HepG2 (cell line): Measurements from ENCODE around the gene FSD2. TPM values are rescaled to one million over a fixed set of nuclear protein-coding genes. Genes with fewer than 3 reads are reported as not detected.
A peak's percentile ranks its signal among the peaks of the same experiment; 100 is the strongest.
"Not testable (repeated sequence)": the region's sequence is repeated elsewhere in the genome, so short reads cannot be mapped to it uniquely, and the experiment has no call there.

Experiments
- ATAC-seq: fragments of 200-7000 bp; cut with Tn5 transposase; 3 replicates; pipeline ENCODE4 v1.9.1; 2020; ENCODE audit warnings: mild to moderate bottlenecking, moderate library complexity
- BruUV-seq: library from RNA; stranded (reverse); fragments of 400-500 nt; replicated peaks from 2 replicates; lab custom pipeline; 2021; lab: Mats Ljungman, UMichigan
- CTCF ChIA-PET: fragments of 300-600 bp; formaldehyde crosslinking; extraction: SDS; loops from one replicate; lab custom pipeline; 2021; ENCODE audit warnings: low total read pairs, inconsistent platforms, low intra/inter-chr PET ratio; lab: Yijun Ruan, JAX
- POLR2A ChIA-PET: fragments of 350-600 bp; sonication (Branson Sonifier 250); formaldehyde crosslinking; loops from one replicate; lab custom pipeline; 2020; ENCODE audit warnings: antibody characterized with exemption, inconsistent platforms; lab: Yijun Ruan, JAX
- DNase-seq: peaks from one replicate; pipeline ENCODE4 v3.0.0-alpha.2; 2015; ENCODE audit warnings: low spot score
- FAIRE-seq: peaks from 3 replicates; lab custom pipeline; 2011; peaks lifted over from hg19 to GRCh38; lab: Jason Lieb, UNC
- H2AFZ ChIP-seq: one replicate; pipeline ENCODE4 v1.6.1; 2011; ENCODE audit warnings: low read length, inconsistent platforms
- H3K27ac ChIP-seq: fragments of 300-600 bp; 3 replicates; pipeline ENCODE4 v1.8.0; 2011; ENCODE audit warnings: mixed run types, mild to moderate bottlenecking, mixed read lengths, low read length, inconsistent platforms; ENCODE audit not compliant: insufficient read depth; ENCODE audit errors: extremely low read length
- H3K27me3 ChIP-seq, 2 experiments: fragments of 200-600 bp in 1 of 2; 2 replicates in 1 of 2; 3 replicates in 1 of 2; pipeline versions ENCODE4 v1.6.0 to v1.8.0; 2011; ENCODE audit warnings: low read length in 2 of 2, mild to moderate bottlenecking in 2 of 2, moderate library complexity in 2 of 2, inconsistent platforms in 1 of 2; ENCODE audit not compliant: insufficient read depth in 2 of 2, control insufficient read depth in 1 of 2
- H3K36me3 ChIP-seq, 2 experiments: fragments of 200-600 bp in 1 of 2; replicated peaks in 1 of 2; 2 replicates in 1 of 2; 3 replicates in 1 of 2; pipeline versions ENCODE4 v1.5.1 to v1.8.0; 2011; ENCODE audit warnings: low read length in 2 of 2, inconsistent platforms in 1 of 2; ENCODE audit not compliant: insufficient read depth in 2 of 2, control insufficient read depth in 1 of 2
- H3K4me1 ChIP-seq: 2 replicates; pipeline ENCODE4 v1.5.1; 2012; ENCODE audit warnings: low read length, inconsistent platforms; ENCODE audit not compliant: insufficient read depth
- H3K4me2 ChIP-seq: 2 replicates; pipeline ENCODE4 v1.6.0; 2011; ENCODE audit warnings: low read depth, low read length, inconsistent platforms
- H3K4me3 ChIP-seq, 3 experiments: fragments of 200-600 bp in 1 of 3; sonication (generic), shearing (Covaris generic) in 1 of 3; replicated peaks in 1 of 3; 2 replicates each; pipeline ENCODE4 v1.5.1; 2011 to 2016; ENCODE audit warnings: low read length in 3 of 3, inconsistent platforms in 2 of 3, low read depth in 2 of 3, mild to moderate bottlenecking in 2 of 3, control low read depth in 1 of 3, mixed read lengths in 1 of 3; ENCODE audit not compliant: insufficient read depth in 1 of 3
- H3K79me2 ChIP-seq: one replicate; pipeline ENCODE4 v1.6.1; 2011; ENCODE audit warnings: low read length, inconsistent platforms; ENCODE audit not compliant: insufficient read depth
- H3K9ac ChIP-seq: 2 replicates; pipeline ENCODE4 v1.6.0; 2011; ENCODE audit warnings: mild to moderate bottlenecking, low read depth, low read length, inconsistent platforms; ENCODE audit not compliant: insufficient read depth
- H3K9me3 ChIP-seq: 2 replicates; pipeline ENCODE4 v1.5.1; 2012; ENCODE audit warnings: mild to moderate bottlenecking, low read length
- H4K20me1 ChIP-seq: 2 replicates; pipeline ENCODE4 v1.6.0; 2011; ENCODE audit warnings: inconsistent platforms, mild to moderate bottlenecking, low read length, moderate library complexity; ENCODE audit not compliant: insufficient read depth
- MYC ChIP-seq: sonication (generic); formaldehyde crosslinking; IDR thresholded peaks from 2 replicates; pipeline ENCODE4 v1.9.0; 2021; ENCODE audit warnings: missing genetic modification reagents, borderline replicate concordance
- WGBS: methylation state at CpG from one replicate; pipeline ENCODE4 v1.1.6; 2017; ENCODE audit warnings: low lambda C conversion rate; 5-methylcytosine and 5-hydroxymethylcytosine counted together
- in situ Hi-C: cut with HindIII; loops from 2 replicates; pipeline ENCODE4 v1.10.0; 2017; ENCODE audit warnings: low pct_unique_long_range_greater_than_20kb; ENCODE audit not compliant: extremely low pct_ligation_motif_present
- intact Hi-C: fragments of 100-400 bp; cut with micrococcal nuclease; formaldehyde crosslinking; loops from one replicate; pipeline ENCODE4 v1.10.0; 2022; ENCODE audit not compliant: unreplicated experiment
- polyA plus RNA-seq, 8 experiments: library from polyadenylated mRNA; depleted of rRNA in 3 of 8; stranded (reverse) in 7 of 8; unstranded in 1 of 8; fragments of >200 nt; fragmentation: Illumina TruSeq in 4 of 8; extraction: Trizol in 4 of 8; gene quantifications; 2 replicates each; pipeline versions ENCODE4 v1.2.1 to v1.2.3, GENCODE V29; 2011 to 2016; ENCODE audit warnings: low read depth in 4 of 8, missing spikeins in 1 of 8, mixed read lengths in 1 of 8; ENCODE audit not compliant: insufficient read depth in 1 of 8
- total RNA-seq, 5 experiments: library from RNA; depleted of rRNA; stranded (reverse); fragments of >200 nt; fragmentation: Illumina TruSeq; extraction: Trizol; gene quantifications; 2 replicates each; pipeline ENCODE4 v1.2.3, GENCODE V29; 2016; ENCODE audit warnings: low read depth in 1 of 5

The FSD2 gene
- total and polyA plus RNA-seq, 2 of the 13 experiments (the other 11 are each of a cell fraction or from before 2014, with no cell fraction given) = not detected

- 0 out of 2 replicates have a peak, but pooled peaks have one; percentile 7 for TF ChIP-seq MYC (CRISPR knock-in tag)
These were observed 96.8 kb downstream of the FSD2 start (continued) for GRCh38 chr15:82709081-82709420.

GRCh38 chr15:82705856-82706255 is 100.0 kb downstream of the FSD2 start:
- H3K27me3 ChIP-seq = peaks cover 3 to 21% of the 10 kb centered on the region in 2 experiments; a peak in 4 of 5 replicates
- H3K27ac ChIP-seq, H3K79me2 ChIP-seq, H3K9me3 ChIP-seq, in situ Hi-C loops, ATAC-seq, H3K4me1 ChIP-seq, H3K9ac ChIP-seq, H3K36me3 ChIP-seq, POLR2A ChIA-PET, H3K4me2 ChIP-seq, FAIRE-seq, H2AFZ ChIP-seq, BruUV-seq, DNase-seq, H4K20me1 ChIP-seq, CTCF ChIA-PET, H3K4me3 ChIP-seq, intact Hi-C loops: not testable (repeated sequence)
- WGBS = 6% methylated on average over 8 of the region's 8 CpGs

Other genes starting within 250 kb of the FSD2 start
- 0.07 TPM in 1 of 2 replicates, not detected in the other for gene CPEB1, start 158.7 kb downstream of the FSD2 start, total RNA-seq (2016; rRNA removed; fragmentation: Illumina TruSeq; extraction: Trizol)
- 0.03 and 0.04 TPM in 2 replicates for gene CPEB1, start 158.7 kb downstream of the FSD2 start, polyA plus RNA-seq (2011; rRNA removed)
- not detected in 2 replicates for gene AP3B2, start 96.2 kb downstream of the FSD2 start, total RNA-seq (2016; rRNA removed; fragmentation: Illumina TruSeq; extraction: Trizol)
- not detected in 2 replicates for gene AP3B2, start 96.2 kb downstream of the FSD2 start, polyA plus RNA-seq (2011; rRNA removed)
- 2.7 and 2.9 TPM in 2 replicates for gene WHAMM, start 3.6 kb upstream of the FSD2 start, total RNA-seq (2016; rRNA removed; fragmentation: Illumina TruSeq; extraction: Trizol)
- gene WHAMM, start 3.6 kb upstream of the FSD2 start, polyA plus RNA-seq (2011; rRNA removed) = 3.0 and 3.5 TPM in 2 replicates
- gene HOMER2, start 146.7 kb upstream of the FSD2 start, total RNA-seq (2016; rRNA removed; fragmentation: Illumina TruSeq; extraction: Trizol) = 13.3 and 14.1 TPM in 2 replicates
- 12.9 and 15.7 TPM in 2 replicates for gene HOMER2, start 146.7 kb upstream of the FSD2 start, polyA plus RNA-seq (2011; rRNA removed)
- gene RAMAC, start 180.1 kb upstream of the FSD2 start, total RNA-seq (2016; rRNA removed; fragmentation: Illumina TruSeq; extraction: Trizol) = 45.9 and 71.7 TPM in 2 replicates
- gene RAMAC, start 180.1 kb upstream of the FSD2 start, polyA plus RNA-seq (2011; rRNA removed) = 20.3 and 22.2 TPM in 2 replicates
- gene C15orf40, start 205.6 kb upstream of the FSD2 start, total RNA-seq (2016; rRNA removed; fragmentation: Illumina TruSeq; extraction: Trizol) = 24.0 and 25.5 TPM in 2 replicates
- 26.3 and 31.7 TPM in 2 replicates for gene C15orf40, start 205.6 kb upstream of the FSD2 start, polyA plus RNA-seq (2011; rRNA removed)